Measurements from ENCODE around the gene CPNE8. TPM values are rescaled to one million over a fixed set of nuclear protein-coding genes. Genes with fewer than 3 reads are reported as not detected.

The CPNE8 gene
- total and polyA plus RNA-seq, 7 donors, result 10.5 to 27.7 (median 15.7) TPM

GRCh38 chr12:38666425-38666824 is 239.0 kb downstream of the CPNE8 start:
- Histone ChIP-seq H3K27me3 (no peaks in the 10 kb centered on the region), H3K4me3 (no peak overlapping the region), H3K27ac (no peak overlapping the region), H3K36me3 (peaks cover 0 to 8% (median 0%) of the 10 kb centered on the region in 4 donors), H3K9me3 (peaks cover 0 to 2% (median 0%) of the 10 kb centered on the region in 4 donors), H3K4me1 (no peaks in the 10 kb centered on the region)
- intact Hi-C loops (cut with DNase I), result no loop called here
- DNase-seq, result no peak
- TF ChIP-seq CTCF (IDR thresholded peaks at IDR 0.05), result no peak
- no peak for TF ChIP-seq POLR2A (IDR thresholded peaks at IDR 0.05)
- no peak for TF ChIP-seq POLR2AphosphoS5 (IDR thresholded peaks at IDR 0.05)
- TF ChIP-seq EP300 (IDR thresholded peaks at IDR 0.05), result no peak
- 40 to 72% methylated on average over 6 of the region's 6 CpGs for WGBS, 2 donors

- H3K9me3 ChIP-seq, result peaks cover 0 to 5% (median 0%) of the 10 kb centered on the region in 4 donors
- no peak for TF ChIP-seq POLR2AphosphoS5 (IDR thresholded peaks at IDR 0.05)
- TF ChIP-seq POLR2A (IDR thresholded peaks at IDR 0.05), result no peak
- peak in 1 of 4 experiments; percentile 18 for TF ChIP-seq CTCF (IDR thresholded peaks at IDR 0.05)
- no peak for TF ChIP-seq EP300 (IDR thresholded peaks at IDR 0.05)
- DNase-seq, result no peak
- no peak overlapping the region for H3K4me3 ChIP-seq
- peaks cover 0 to 8% (median 0%) of the 10 kb centered on the region in 4 donors for H3K36me3 ChIP-seq
- intact Hi-C loops (cut with DNase I), result no loop called here
- no peaks in the 10 kb centered on the region for H3K27me3 ChIP-seq
- no peaks in the 10 kb centered on the region for H3K4me1 ChIP-seq
- no peak overlapping the region for H3K27ac ChIP-seq
Observed at GRCh38 chr12:38664661-38665269, 240.6 kb downstream of the CPNE8 start.

- intact Hi-C loops (cut with DNase I), result no loop called here
- no peak for TF ChIP-seq CTCF (IDR thresholded peaks at IDR 0.05)
- no peak for TF ChIP-seq POLR2A (IDR thresholded peaks at IDR 0.05)
- TF ChIP-seq EP300 (IDR thresholded peaks at IDR 0.05), result no peak
- TF ChIP-seq POLR2AphosphoS5 (IDR thresholded peaks at IDR 0.05), result no peak
- H3K27me3 ChIP-seq, result no peaks in the 10 kb centered on the region
Observed at GRCh38 chr12:38662829-38663228, 242.6 kb downstream of the CPNE8 start.

DNA sequence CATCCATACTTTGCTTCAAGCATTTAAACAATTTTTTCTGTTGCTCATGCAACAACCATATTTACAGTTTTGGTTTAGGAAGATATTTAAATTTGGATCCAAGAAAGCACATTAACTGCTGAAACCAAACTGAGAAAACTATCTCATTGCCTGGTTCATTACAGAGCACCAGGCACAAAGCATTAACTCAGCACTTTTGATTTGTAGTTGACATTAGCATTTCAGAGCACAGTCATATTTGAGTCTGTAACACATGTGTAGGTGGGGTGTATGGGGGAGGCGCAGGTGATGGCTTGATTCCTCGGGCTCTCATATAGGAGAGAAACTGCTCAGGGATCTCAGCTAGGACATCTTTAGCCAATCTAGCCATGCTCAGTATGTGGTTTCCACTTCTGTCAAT is 251.7 kb downstream of the CPNE8 start:
- no peak overlapping the region for H3K4me3 ChIP-seq
- DNase-seq, result no peak
- H3K9me3 ChIP-seq, result no peaks in the 10 kb centered on the region
- TF ChIP-seq POLR2A (IDR thresholded peaks at IDR 0.05) (no peak), CTCF (IDR thresholded peaks at IDR 0.05) (no peak), EP300 (IDR thresholded peaks at IDR 0.05) (no peak), POLR2AphosphoS5 (IDR thresholded peaks at IDR 0.05) (no peak)
- WGBS, 2 donors, result 95 to 96% methylated on average over 2 of the region's 2 CpGs
- H3K4me1 ChIP-seq, result no peaks in the 10 kb centered on the region
- no peaks in the 10 kb centered on the region for H3K27me3 ChIP-seq
- H3K27ac ChIP-seq, result no peak overlapping the region
- intact Hi-C loops (cut with DNase I), result no loop called here
- no peaks in the 10 kb centered on the region for H3K36me3 ChIP-seq

More at GRCh38 chr12:38662829-38663228, 242.6 kb downstream of the CPNE8 start:
- peaks cover 0 to 8% (median 0%) of the 10 kb centered on the region in 4 donors for H3K36me3 ChIP-seq
- no peak overlapping the region for H3K4me3 ChIP-seq
- peaks cover 0 to 5% (median 0%) of the 10 kb centered on the region in 4 donors for H3K9me3 ChIP-seq
- no peak for DNase-seq
- H3K27ac ChIP-seq, result no peak overlapping the region
- H3K4me1 ChIP-seq, result no peaks in the 10 kb centered on the region

GRCh38 chr12:38648813-38649212 is 256.6 kb downstream of the CPNE8 start:
- no peaks in the 10 kb centered on the region for H3K36me3 ChIP-seq
- no peaks in the 10 kb centered on the region for H3K4me1 ChIP-seq
- no peak for TF ChIP-seq CTCF (IDR thresholded peaks at IDR 0.05)
- TF ChIP-seq EP300 (IDR thresholded peaks at IDR 0.05), result no peak
- TF ChIP-seq POLR2A (IDR thresholded peaks at IDR 0.05), result no peak
- no peak for TF ChIP-seq POLR2AphosphoS5 (IDR thresholded peaks at IDR 0.05)
- H3K27me3 ChIP-seq, result no peaks in the 10 kb centered on the region
- WGBS, 2 donors, result 92 to 95% methylated on average over 1 of the region's 1 CpG
- H3K9me3 ChIP-seq, result no peaks in the 10 kb centered on the region
- H3K27ac ChIP-seq, result no peak overlapping the region
- no peak for DNase-seq
- intact Hi-C loops (cut with DNase I), result no loop called here
- no peak overlapping the region for H3K4me3 ChIP-seq

Data from sigmoid colon (tissue), 7 donors.